ENCODE data around the gene NACAD.

The NACAD gene

GRCh38 chr7:45129906-45130305 is 41.1 kb upstream of the NACAD start:
- no peak overlapping the region for H4K8ac ChIP-seq (ENCODE audit: low read depth, low read length)
- H3K9me3 ChIP-seq (replicated peaks in 1 of 2; ENCODE audit: control insufficient read depth in 2 of 2, insufficient read depth in 1 of 2, low read depth in 1 of 2, low read length in 2 of 2) = no peaks in the 10 kb centered on the region
- no peak overlapping the region for H3K27ac ChIP-seq (replicated peaks; ENCODE audit: low read length)
- H3K4me2 ChIP-seq (ENCODE audit: insufficient read depth, low read length, poor library complexity, severe bottlenecking) = no peak overlapping the region
- H3K4me3 ChIP-seq (ENCODE audit: low read length in 2 of 2) = no peak overlapping the region
- no peak overlapping the region for H2BK5ac ChIP-seq (ENCODE audit: low read length)
- peak overlapping the region; percentile 74 for H2AK5ac ChIP-seq (ENCODE audit: low read depth, low read length)
- H2BK15ac ChIP-seq (ENCODE audit: low read length) = no peak overlapping the region
- no peak overlapping the region for H4K91ac ChIP-seq (ENCODE audit: low read depth, low read length, poor library complexity)
- peaks cover 2% of the 10 kb centered on the region for H3K79me1 ChIP-seq (ENCODE audit: low read depth, low read length)
- H3K18ac ChIP-seq (ENCODE audit: low read length) = peak overlapping the region; percentile 39
- H3K27me3 ChIP-seq (ENCODE audit: control insufficient read depth in 3 of 3, insufficient read depth in 3 of 3, low read depth in 1 of 3, low read length in 3 of 3) = peaks cover 0 to 16% (median 0%) of the 10 kb centered on the region in 3 experiments
- H3K9ac ChIP-seq (ENCODE audit: low read depth, low read length, poor library complexity) = no peak overlapping the region
- H3K4me1 ChIP-seq (ENCODE audit: control insufficient read depth in 2 of 2, insufficient read depth in 1 of 2, low read depth in 1 of 2, low read length in 2 of 2) = peaks cover 0 to 5% of the 10 kb centered on the region in 2 donors
- no CpG with 5 or more reads among the region's 12 CpGs for WGBS, 2 donors (ENCODE audit: extremely low coverage in 2 of 2, insufficient read length in 2 of 2, insufficient replicate concordance in 1 of 2)
- no peaks in the 10 kb centered on the region for H3K36me3 ChIP-seq (replicated peaks in 1 of 2; ENCODE audit: control insufficient read depth in 2 of 2, insufficient read depth in 2 of 2, low read length in 2 of 2)
- peak overlapping the region; percentile 43 for H2BK120ac ChIP-seq (ENCODE audit: low read depth, low read length)
- no peak overlapping the region for H2BK12ac ChIP-seq (ENCODE audit: low read length)
- H3K4ac ChIP-seq (ENCODE audit: low read length) = no peak overlapping the region
- DNase-seq (ENCODE audit: low spot score) = no peak
- H2AFZ ChIP-seq (ENCODE audit: low read length) = no peak overlapping the region
- H3K23ac ChIP-seq (ENCODE audit: low read depth, low read length, poor library complexity) = no peak overlapping the region
- H3K14ac ChIP-seq (ENCODE audit: low read length) = no peak overlapping the region

GRCh38 chr7:45129181-45129800 is 40.5 kb upstream of the NACAD start:
- Histone ChIP-seq H3K27me3 (ENCODE audit: control insufficient read depth in 3 of 3, insufficient read depth in 3 of 3, low read depth in 1 of 3, low read length in 3 of 3) (peaks cover 0 to 13% (median 0%) of the 10 kb centered on the region in 3 experiments), H2AFZ (ENCODE audit: low read length) (no peak overlapping the region), H2AK5ac (ENCODE audit: low read depth, low read length) (peak overlapping the region; percentile 74), H3K23ac (ENCODE audit: low read depth, low read length, poor library complexity) (no peak overlapping the region), H3K4ac (ENCODE audit: low read length) (no peak overlapping the region), H3K9ac (ENCODE audit: low read depth, low read length, poor library complexity) (peak overlapping the region; percentile 63), H3K4me1 (ENCODE audit: control insufficient read depth in 2 of 2, insufficient read depth in 1 of 2, low read depth in 1 of 2, low read length in 2 of 2) (peaks cover 3 to 5% of the 10 kb centered on the region in 2 donors), H3K36me3 (replicated peaks in 1 of 2; ENCODE audit: control insufficient read depth in 2 of 2, insufficient read depth in 2 of 2, low read length in 2 of 2) (no peaks in the 10 kb centered on the region), H2BK12ac (ENCODE audit: low read length) (no peak overlapping the region), H3K4me2 (ENCODE audit: insufficient read depth, low read length, poor library complexity, severe bottlenecking) (no peak overlapping the region), H2BK5ac (ENCODE audit: low read length) (peak overlapping the region; percentile 11), H3K14ac (ENCODE audit: low read length) (no peak overlapping the region), H2BK120ac (ENCODE audit: low read depth, low read length) (no peak overlapping the region), H4K8ac (ENCODE audit: low read depth, low read length) (peak overlapping the region; percentile 72), H3K79me1 (ENCODE audit: low read depth, low read length) (peaks cover 2% of the 10 kb centered on the region), H3K4me3 (ENCODE audit: low read length in 2 of 2) (no peak overlapping the region), H4K91ac (ENCODE audit: low read depth, low read length, poor library complexity) (no peak overlapping the region), H2BK15ac (ENCODE audit: low read length) (peak overlapping the region; percentile 40), H3K27ac (replicated peaks; ENCODE audit: low read length) (no peak overlapping the region), H3K18ac (ENCODE audit: low read length) (peak overlapping the region; percentile 27), H3K9me3 (replicated peaks in 1 of 2; ENCODE audit: control insufficient read depth in 2 of 2, insufficient read depth in 1 of 2, low read depth in 1 of 2, low read length in 2 of 2) (no peaks in the 10 kb centered on the region)
- WGBS, 2 donors (ENCODE audit: extremely low coverage in 2 of 2, insufficient read length in 2 of 2, insufficient replicate concordance in 1 of 2) = no CpG with 5 or more reads among the region's 15 CpGs
- no peak for DNase-seq (ENCODE audit: low spot score)

- no CpG with 5 or more reads among the region's 6 CpGs for WGBS, 2 donors (ENCODE audit: extremely low coverage in 2 of 2, insufficient read length in 2 of 2, insufficient replicate concordance in 1 of 2)
- peaks cover 2% of the 10 kb centered on the region for H3K79me1 ChIP-seq (ENCODE audit: low read depth, low read length)
- no peak overlapping the region for H2BK5ac ChIP-seq (ENCODE audit: low read length)
- no peak for DNase-seq (ENCODE audit: low spot score)
- no peaks in the 10 kb centered on the region for H3K9me3 ChIP-seq (replicated peaks in 1 of 2; ENCODE audit: control insufficient read depth in 2 of 2, insufficient read depth in 1 of 2, low read depth in 1 of 2, low read length in 2 of 2)
- peak overlapping the region; percentile 73 for H2AFZ ChIP-seq (ENCODE audit: low read length)
- H3K4me3 ChIP-seq (ENCODE audit: low read length in 2 of 2) = no peak overlapping the region
- H3K14ac ChIP-seq (ENCODE audit: low read length) = no peak overlapping the region
- H3K4me1 ChIP-seq (ENCODE audit: control insufficient read depth in 2 of 2, insufficient read depth in 1 of 2, low read depth in 1 of 2, low read length in 2 of 2) = peaks cover 5 to 9% of the 10 kb centered on the region in 2 donors
- no peak overlapping the region for H3K18ac ChIP-seq (ENCODE audit: low read length)
- no peak overlapping the region for H2BK15ac ChIP-seq (ENCODE audit: low read length)
- peaks cover 0 to 15% (median 2%) of the 10 kb centered on the region in 3 experiments for H3K27me3 ChIP-seq (ENCODE audit: control insufficient read depth in 3 of 3, insufficient read depth in 3 of 3, low read depth in 1 of 3, low read length in 3 of 3)
- H3K23ac ChIP-seq (ENCODE audit: low read depth, low read length, poor library complexity) = no peak overlapping the region
- no peak overlapping the region for H2BK120ac ChIP-seq (ENCODE audit: low read depth, low read length)
- no peak overlapping the region for H2BK12ac ChIP-seq (ENCODE audit: low read length)
- peak overlapping the region; percentile 76 for H3K4ac ChIP-seq (ENCODE audit: low read length)
- no peak overlapping the region for H2AK5ac ChIP-seq (ENCODE audit: low read depth, low read length)
- no peaks in the 10 kb centered on the region for H3K36me3 ChIP-seq (replicated peaks in 1 of 2; ENCODE audit: control insufficient read depth in 2 of 2, insufficient read depth in 2 of 2, low read length in 2 of 2)
- no peak overlapping the region for H3K4me2 ChIP-seq (ENCODE audit: insufficient read depth, low read length, poor library complexity, severe bottlenecking)
- no peak overlapping the region for H4K8ac ChIP-seq (ENCODE audit: low read depth, low read length)
- no peak overlapping the region for H3K9ac ChIP-seq (ENCODE audit: low read depth, low read length, poor library complexity)
- no peak overlapping the region for H4K91ac ChIP-seq (ENCODE audit: low read depth, low read length, poor library complexity)
- no peak overlapping the region for H3K27ac ChIP-seq (replicated peaks; ENCODE audit: low read length)
These were observed 38.2 kb upstream of the NACAD start for GRCh38 chr7:45126920-45127319.

GRCh38 chr7:45126201-45126600 is 37.4 kb upstream of the NACAD start:
- no peak overlapping the region for H3K4me3 ChIP-seq (ENCODE audit: low read length in 2 of 2)
- no peak overlapping the region for H4K8ac ChIP-seq (ENCODE audit: low read depth, low read length)
- no peak overlapping the region for H3K23ac ChIP-seq (ENCODE audit: low read depth, low read length, poor library complexity)
- no peaks in the 10 kb centered on the region for H3K9me3 ChIP-seq (replicated peaks in 1 of 2; ENCODE audit: control insufficient read depth in 2 of 2, insufficient read depth in 1 of 2, low read depth in 1 of 2, low read length in 2 of 2)
- WGBS, 2 donors (ENCODE audit: extremely low coverage in 2 of 2, insufficient read length in 2 of 2, insufficient replicate concordance in 1 of 2) = no CpG with 5 or more reads among the region's 6 CpGs
- H2AK5ac ChIP-seq (ENCODE audit: low read depth, low read length) = no peak overlapping the region
- no peak overlapping the region for H3K14ac ChIP-seq (ENCODE audit: low read length)
- H3K18ac ChIP-seq (ENCODE audit: low read length) = no peak overlapping the region
- H3K79me1 ChIP-seq (ENCODE audit: low read depth, low read length) = peaks cover 2% of the 10 kb centered on the region
- H3K36me3 ChIP-seq (replicated peaks in 1 of 2; ENCODE audit: control insufficient read depth in 2 of 2, insufficient read depth in 2 of 2, low read length in 2 of 2) = no peaks in the 10 kb centered on the region
- H2BK120ac ChIP-seq (ENCODE audit: low read depth, low read length) = no peak overlapping the region
- peaks cover 0 to 16% (median 2%) of the 10 kb centered on the region in 3 experiments for H3K27me3 ChIP-seq (ENCODE audit: control insufficient read depth in 3 of 3, insufficient read depth in 3 of 3, low read depth in 1 of 3, low read length in 3 of 3)
- no peak overlapping the region for H3K27ac ChIP-seq (replicated peaks; ENCODE audit: low read length)
- H3K4me1 ChIP-seq (ENCODE audit: control insufficient read depth in 2 of 2, insufficient read depth in 1 of 2, low read depth in 1 of 2, low read length in 2 of 2) = peaks cover 5 to 9% of the 10 kb centered on the region in 2 donors
- H4K91ac ChIP-seq (ENCODE audit: low read depth, low read length, poor library complexity) = no peak overlapping the region
- no peak overlapping the region for H3K4me2 ChIP-seq (ENCODE audit: insufficient read depth, low read length, poor library complexity, severe bottlenecking)
- H3K9ac ChIP-seq (ENCODE audit: low read depth, low read length, poor library complexity) = no peak overlapping the region
- no peak overlapping the region for H2BK15ac ChIP-seq (ENCODE audit: low read length)
- no peak overlapping the region for H2BK12ac ChIP-seq (ENCODE audit: low read length)
- no peak for DNase-seq (ENCODE audit: low spot score)
- no peak overlapping the region for H2BK5ac ChIP-seq (ENCODE audit: low read length)
- peak overlapping the region; percentile 73 for H2AFZ ChIP-seq (ENCODE audit: low read length)
- H3K4ac ChIP-seq (ENCODE audit: low read length) = no peak overlapping the region

Measured in neuronal stem cell (in vitro differentiated cells).